Head of caudate nucleus (tissue), 42 donors: ENCODE measurements around the gene OR4Q3.
"Not testable (repeated sequence)": the region's sequence is repeated elsewhere in the genome, so short reads cannot be mapped to it uniquely, and the experiment has no call there.

Experiments
- DNase-seq, 42 donors: peaks; one replicate each; pipeline versions ENCODE4 v3.0.0 to v3.0.0-alpha.2; 2020 to 2021; ENCODE audit warnings: mixed read lengths in 7 of 42
- intact Hi-C: fragments of 100-400 bp; cut with DNase I; formaldehyde crosslinking; loops from one replicate; pipeline ENCODE4 v1.15.0; 2022

OR4Q3 gene

GRCh38 chr14:19743256-19743655 is at the start of gene OR4Q3:
OR4Q3 (plus strand) TSS chr14:19743571.
- intact Hi-C loops = no loop called here
- no peak for DNase-seq

GRCh38 chr14:19729359-19729758 is 14.0 kb upstream of the OR4Q3 start:
- intact Hi-C loops = no loop called here
- no peak for DNase-seq

- intact Hi-C loops = no loop called here
- no peak for DNase-seq
Measured at GRCh38 chr14:19729763-19730162, 13.6 kb upstream of the OR4Q3 start.

GRCh38 chr14:19733893-19734292 is 9.5 kb upstream of the OR4Q3 start:
- intact Hi-C loops, DNase-seq: not testable (repeated sequence)

GRCh38 chr14:19752316-19752715 is 8.9 kb downstream of the OR4Q3 start:
- DNase-seq, intact Hi-C loops: not testable (repeated sequence)

- no peak for DNase-seq
- intact Hi-C loops = no loop called here
Measured at GRCh38 chr14:19754172-19754571, 10.8 kb downstream of the OR4Q3 start.

GRCh38 chr14:19771491-19771890 is 28.1 kb downstream of the OR4Q3 start:
- intact Hi-C loops, DNase-seq: not testable (repeated sequence)

GRCh38 chr14:19771895-19772430 is 28.6 kb downstream of the OR4Q3 start:
- DNase-seq = peak in 3 of 42 donors; percentile 2 to 15 (median 5)
- intact Hi-C loops = no loop called here

- DNase-seq, intact Hi-C loops: not testable (repeated sequence)
Measured at GRCh38 chr14:19772454-19772853, 29.1 kb downstream of the OR4Q3 start.

- DNase-seq, intact Hi-C loops: not testable (repeated sequence)
Measured at GRCh38 chr14:19773204-19773603, 29.8 kb downstream of the OR4Q3 start, which contains the start of gene OR4M1. OR4M1 (plus strand) TSS chr14:19773504; CDS start chr14:19780323, 6,819 bp downstream.

- no peak for DNase-seq
- intact Hi-C loops = no loop called here
Measured at GRCh38 chr14:19775587-19775986, 32.2 kb downstream of the OR4Q3 start.

GRCh38 chr14:19785848-19786247 is 42.5 kb downstream of the OR4Q3 start:
- intact Hi-C loops = not testable (repeated sequence)
- peak in 1 of 42 donors; percentile 47 for DNase-seq

GRCh38 chr14:19787318-19787717 is 43.9 kb downstream of the OR4Q3 start:
- intact Hi-C loops, DNase-seq: not testable (repeated sequence)

- DNase-seq, intact Hi-C loops: not testable (repeated sequence)
Measured at GRCh38 chr14:19788150-19788549, 44.8 kb downstream of the OR4Q3 start.

GRCh38 chr14:19796520-19797108 is 53.2 kb downstream of the OR4Q3 start:
- intact Hi-C loops, DNase-seq: not testable (repeated sequence)
